Mucosa of descending colon (tissue), 3 donors: ENCODE data around the gene PPP2R5E. TPM values are rescaled to one million over a fixed set of nuclear protein-coding genes. Genes with fewer than 3 reads are reported as not detected.

ENCODE experiments used
- ATAC-seq: fragments of 200-7000 bp; cut with Tn5 transposase; one replicate; pipeline ENCODE4 v1.9.1; 2020; ENCODE audit warnings: mild to moderate bottlenecking, moderate library complexity
- DNase-seq, 3 donors: peaks; one replicate each; pipeline ENCODE4 v3.0.0-alpha.2; 2020
- H3K36me3 ChIP-seq: fragments of 200-600 bp; one replicate; pipeline ENCODE4 v1.8.0; 2021; ENCODE audit warnings: low read depth, mild to moderate bottlenecking
- H3K4me1 ChIP-seq: fragments of 200-600 bp; one replicate; pipeline ENCODE4 v1.8.0; 2021; ENCODE audit warnings: low read depth, mild to moderate bottlenecking
- H3K4me3 ChIP-seq: fragments of 200-600 bp; one replicate; pipeline ENCODE4 v1.8.0; 2021; ENCODE audit warnings: mild to moderate bottlenecking
- H3K9me3 ChIP-seq: fragments of 200-600 bp; one replicate; pipeline ENCODE4 v1.8.0; 2021; ENCODE audit warnings: mild to moderate bottlenecking
- intact Hi-C, 2 donors: fragments of 100-400 bp; cut with DNase I in 1 of 2; cut with micrococcal nuclease in 1 of 2; formaldehyde crosslinking; loops; one replicate each; pipeline versions ENCODE4 v1.11.0 to v1.11.1; 2022; cut with DNase I, micrococcal nuclease
- total RNA-seq, 3 donors: library from RNA; stranded (reverse); fragmentation: NEBNext Ultra II Directional in 2 of 3; extraction: Animal tissue kit (Norgen Biotek cat#: 25700) in 2 of 3; gene quantifications; one replicate each; pipeline versions ENCODE4 v1.2.1 to v1.2.4, GENCODE V29; 2021 to 2023
- TF ChIP-seq, protein P1 (sequence below): fragments of 200-600 bp; IDR thresholded peaks from one replicate; pipeline ENCODE4 v1.8.0; 2022; ENCODE audit warnings: antibody characterized with exemption, mild to moderate bottlenecking
- donor health status: DM: no; HTN: no; CAD: no; lungs with moderate emphysema.
- donor health status: DM: no; HTN: no; CAD: no.
- donor health status: DM: no; HTN: yes; CAD: no.

The PPP2R5E gene
- total RNA-seq, 3 donors from 2014 or later, result 45.3 to 54.1 (median 51.6) TPM

DNA sequence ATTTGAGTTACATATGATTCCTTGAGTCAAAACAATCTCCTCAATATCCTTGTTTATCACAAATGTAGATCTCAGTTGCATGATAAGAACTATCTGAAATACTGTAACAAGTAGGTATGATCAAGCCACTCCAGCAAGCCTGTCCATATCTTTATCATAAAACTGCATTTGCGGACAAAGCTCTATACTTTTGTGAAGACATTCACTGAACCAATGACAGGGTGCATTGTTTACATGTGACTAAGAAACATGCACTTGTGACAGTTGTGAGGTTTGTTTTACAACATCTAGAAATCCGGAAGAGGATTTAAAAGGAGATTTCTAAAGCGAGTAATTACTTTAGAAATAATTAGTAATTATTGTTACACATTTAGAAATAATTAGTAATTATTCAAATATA, 111.7 kb downstream of the PPP2R5E start:
- Histone ChIP-seq H3K4me3 (no peak overlapping the region), H3K9me3 (no peaks in the 10 kb centered on the region)
- TF ChIP-seq, protein P1, sequence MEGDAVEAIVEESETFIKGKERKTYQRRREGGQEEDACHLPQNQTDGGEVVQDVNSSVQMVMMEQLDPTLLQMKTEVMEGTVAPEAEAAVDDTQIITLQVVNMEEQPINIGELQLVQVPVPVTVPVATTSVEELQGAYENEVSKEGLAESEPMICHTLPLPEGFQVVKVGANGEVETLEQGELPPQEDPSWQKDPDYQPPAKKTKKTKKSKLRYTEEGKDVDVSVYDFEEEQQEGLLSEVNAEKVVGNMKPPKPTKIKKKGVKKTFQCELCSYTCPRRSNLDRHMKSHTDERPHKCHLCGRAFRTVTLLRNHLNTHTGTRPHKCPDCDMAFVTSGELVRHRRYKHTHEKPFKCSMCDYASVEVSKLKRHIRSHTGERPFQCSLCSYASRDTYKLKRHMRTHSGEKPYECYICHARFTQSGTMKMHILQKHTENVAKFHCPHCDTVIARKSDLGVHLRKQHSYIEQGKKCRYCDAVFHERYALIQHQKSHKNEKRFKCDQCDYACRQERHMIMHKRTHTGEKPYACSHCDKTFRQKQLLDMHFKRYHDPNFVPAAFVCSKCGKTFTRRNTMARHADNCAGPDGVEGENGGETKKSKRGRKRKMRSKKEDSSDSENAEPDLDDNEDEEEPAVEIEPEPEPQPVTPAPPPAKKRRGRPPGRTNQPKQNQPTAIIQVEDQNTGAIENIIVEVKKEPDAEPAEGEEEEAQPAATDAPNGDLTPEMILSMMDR, result no peak

DNA sequence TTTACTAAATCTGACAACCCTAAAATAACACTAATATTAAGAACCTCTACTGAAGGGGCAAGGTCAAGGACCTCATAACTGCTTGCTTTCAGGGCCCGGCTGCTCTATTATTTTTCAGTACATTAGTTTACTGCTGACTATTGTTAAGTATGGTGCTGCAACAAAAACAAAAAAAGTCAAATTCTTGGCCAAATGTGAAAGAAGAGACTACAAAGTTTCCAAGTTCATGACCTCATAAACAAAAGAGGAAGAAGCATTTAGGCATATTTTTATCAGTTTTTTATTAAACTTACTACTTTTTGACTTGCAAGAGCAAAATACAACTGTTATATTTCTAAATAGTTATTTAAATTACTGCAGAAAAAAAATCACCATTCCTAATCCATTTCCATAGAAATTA, 114.7 kb downstream of the PPP2R5E start:
- Histone ChIP-seq H3K4me1 (no peaks in the 10 kb centered on the region), H3K4me3 (no peak overlapping the region), H3K36me3 (no peaks in the 10 kb centered on the region), H3K9me3 (no peaks in the 10 kb centered on the region)
- no peak for ATAC-seq
- DNase-seq, result no peak
- TF ChIP-seq, protein P1, result no peak
- intact Hi-C loops, result no loop called here

More for the DNA sequence above, 111.7 kb downstream of the PPP2R5E start:
- no peak for DNase-seq
- no peaks in the 10 kb centered on the region for H3K36me3 ChIP-seq
- no peak for ATAC-seq
- H3K4me1 ChIP-seq, result peaks cover 4% of the 10 kb centered on the region
- intact Hi-C loops, result no loop called here

DNA sequence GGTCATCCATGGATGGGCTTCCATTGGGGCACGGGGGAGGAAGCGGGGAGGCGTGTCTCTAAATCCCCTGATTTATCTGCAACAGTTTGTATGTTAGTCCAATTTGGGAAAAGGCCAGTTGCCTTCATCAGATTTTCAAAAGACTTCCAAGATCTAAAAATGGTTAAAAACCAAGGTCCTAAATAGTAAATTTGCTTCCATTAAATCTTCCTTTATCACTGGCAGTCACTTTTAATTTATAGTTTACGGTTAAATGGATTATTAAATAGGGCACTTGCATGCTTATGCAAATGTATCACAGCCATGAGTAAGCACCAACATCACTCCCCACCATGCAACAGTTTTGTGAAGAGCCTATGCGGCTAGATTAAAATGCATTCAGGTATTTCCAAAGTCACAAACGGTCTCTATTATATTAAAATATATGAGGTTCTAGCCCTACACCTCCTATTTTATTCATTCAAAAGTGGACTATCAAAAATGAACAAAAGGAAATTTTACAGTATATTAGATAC, 116.3 kb downstream of the PPP2R5E start:
- ATAC-seq, result no peak
- TF ChIP-seq, protein P1, result no peak
- Histone ChIP-seq H3K36me3 (no peaks in the 10 kb centered on the region), H3K4me3 (no peak overlapping the region), H3K4me1 (no peaks in the 10 kb centered on the region), H3K9me3 (no peaks in the 10 kb centered on the region)
- DNase-seq, result no peak
- intact Hi-C loops, result no loop called here

- ATAC-seq (no peak), DNase-seq (no peak)
- no peak overlapping the region for H3K4me3 ChIP-seq
- intact Hi-C loops, result no loop called here
- no peaks in the 10 kb centered on the region for H3K4me1 ChIP-seq
- TF ChIP-seq, protein P1, result no peak
- H3K9me3 ChIP-seq, result no peaks in the 10 kb centered on the region
- no peaks in the 10 kb centered on the region for H3K36me3 ChIP-seq
Measured at GRCh38 chr14:63423889-63424288, 119.3 kb downstream of the PPP2R5E start.

DNA sequence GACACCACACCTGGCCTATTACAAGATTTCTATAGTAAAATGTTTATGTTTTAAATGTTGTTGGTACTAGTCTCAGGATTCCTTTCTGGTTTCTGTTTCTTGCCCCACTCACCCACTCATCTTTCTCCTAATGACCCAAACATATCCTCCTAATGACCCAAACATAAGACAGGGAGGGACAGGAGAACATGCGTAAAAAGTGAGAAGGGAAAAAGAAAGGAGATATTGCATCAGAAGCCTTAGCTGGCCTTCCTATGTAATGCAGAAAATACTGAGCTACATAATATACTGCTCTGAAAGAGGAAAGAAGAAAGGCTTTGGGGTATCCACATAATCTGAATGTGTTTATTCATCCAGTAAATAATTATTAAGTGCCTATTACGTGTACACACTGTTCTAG, 119.8 kb downstream of the PPP2R5E start:
- intact Hi-C loops, result no loop called here
- TF ChIP-seq, protein P1, result no peak
- ATAC-seq (no peak), DNase-seq (no peak)
- Histone ChIP-seq H3K36me3 (no peaks in the 10 kb centered on the region), H3K9me3 (no peaks in the 10 kb centered on the region), H3K4me1 (no peaks in the 10 kb centered on the region), H3K4me3 (no peak overlapping the region)

DNA sequence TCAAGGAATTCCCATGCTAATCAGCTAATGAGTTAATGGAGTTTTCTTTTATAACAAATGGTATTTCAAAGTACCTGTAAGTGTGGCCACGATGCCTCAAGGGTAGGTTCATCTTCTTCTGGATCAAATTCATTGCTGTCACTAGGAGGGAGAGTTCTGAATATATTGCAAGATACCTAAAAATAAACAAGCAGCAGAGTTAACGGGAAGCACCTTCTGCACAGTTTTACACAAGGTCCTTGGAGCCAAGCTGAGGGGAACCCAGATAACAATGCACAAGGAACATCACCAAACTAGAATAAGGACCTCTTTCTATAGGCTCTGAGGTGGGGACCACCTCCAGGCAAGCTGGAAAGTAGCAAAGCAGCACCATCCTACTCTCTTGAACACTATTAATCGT, 121.3 kb downstream of the PPP2R5E start:
- Histone ChIP-seq H3K4me1 (no peaks in the 10 kb centered on the region), H3K4me3 (no peak overlapping the region), H3K36me3 (no peaks in the 10 kb centered on the region), H3K9me3 (no peaks in the 10 kb centered on the region)
- TF ChIP-seq, protein P1, result no peak
- intact Hi-C loops, result no loop called here
- no peak for ATAC-seq
- DNase-seq, result no peak
